ENCODE data around the gene DNM3. TPM values are rescaled to one million over a fixed set of nuclear protein-coding genes. Genes with fewer than 3 reads are reported as not detected.

Gene DNM3
- polyA plus RNA-seq, 1 donor (not counting 4 experiments of a cell fraction or from before 2014, with no cell fraction given), result 2.0 TPM

DNA sequence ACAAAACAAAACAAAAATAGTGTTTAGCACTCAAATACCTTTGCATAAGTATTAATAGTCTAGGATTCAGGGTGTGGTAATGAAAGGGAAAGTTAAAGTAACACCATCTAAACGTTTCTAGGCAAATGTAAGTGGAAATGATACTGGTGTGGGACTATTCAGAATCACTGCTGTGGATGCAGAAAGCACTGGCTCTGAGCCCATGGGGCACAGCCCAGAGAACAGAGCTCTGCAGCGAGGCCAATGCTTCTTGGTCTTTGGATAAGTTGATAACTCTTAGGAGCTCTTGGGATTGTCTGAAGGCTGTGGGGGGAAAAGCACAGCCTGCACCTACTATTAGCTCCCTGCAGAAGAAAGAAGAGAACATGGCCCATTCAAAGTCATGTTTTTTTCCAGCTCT lies 21.4 kb upstream of the DNM3 start:
- no peak overlapping the region for H3K4me3 ChIP-seq (ENCODE audit: control insufficient read depth in 2 of 3, extremely low read depth in 1 of 3, insufficient read depth in 2 of 3, low read depth in 1 of 3, low read length in 3 of 3)
- dilution Hi-C loops (cut with MboI; ENCODE audit: extremely low pct_ligation_motif_present, low sequenced_read_pairs), result no loop called here
- TF ChIP-seq CTCF (optimal IDR thresholded peaks at IDR 0.05 in 1 of 3, IDR thresholded peaks at IDR 0.05 in 1 of 3, conservative IDR thresholded peaks at IDR 0.05 in 1 of 3; ENCODE audit: extremely low read depth in 1 of 3, insufficient read depth in 2 of 3, low read length in 3 of 3) (no peak), EZH2 (IDR thresholded peaks at IDR 0.05; ENCODE audit: low read length) (no peak)
- no peak overlapping the region for H2AFZ ChIP-seq (ENCODE audit: control insufficient read depth, low read length)
- H3K9me3 ChIP-seq (ENCODE audit: control insufficient read depth, low read depth, low read length), result no peaks in the 10 kb centered on the region
- H3K9ac ChIP-seq (ENCODE audit: control insufficient read depth, extremely low read depth, insufficient read depth, low read length), result no peak overlapping the region
- no peak overlapping the region for H3K4me2 ChIP-seq (ENCODE audit: control insufficient read depth, extremely low read depth, insufficient read depth, low read depth, low read length)
- H3K36me3 ChIP-seq (ENCODE audit: control insufficient read depth in 2 of 2, extremely low read depth in 1 of 2, insufficient read depth in 2 of 2, low read length in 2 of 2), result no peaks in the 10 kb centered on the region
- no peaks in the 10 kb centered on the region for H3K27me3 ChIP-seq (ENCODE audit: control insufficient read depth, extremely low read depth, insufficient read depth, low read length)
- no peaks in the 10 kb centered on the region for H4K20me1 ChIP-seq (ENCODE audit: control insufficient read depth, extremely low read depth, insufficient read depth, low read length)
- no peak for FAIRE-seq
- DNase-seq (ENCODE audit: low read depth, low spot score), result no peak
- H3K9me1 ChIP-seq (ENCODE audit: control insufficient read depth, extremely low read depth, insufficient read depth, low read length), result no peaks in the 10 kb centered on the region
- peaks cover 16% of the 10 kb centered on the region for H3K4me1 ChIP-seq (ENCODE audit: control insufficient read depth, extremely low read depth, insufficient read depth, low read length)
- H3K27ac ChIP-seq (ENCODE audit: control insufficient read depth, insufficient read depth, low read length), result no peak overlapping the region
- H3K79me2 ChIP-seq (ENCODE audit: control insufficient read depth, insufficient read depth, low read length), result no peaks in the 10 kb centered on the region

DNA sequence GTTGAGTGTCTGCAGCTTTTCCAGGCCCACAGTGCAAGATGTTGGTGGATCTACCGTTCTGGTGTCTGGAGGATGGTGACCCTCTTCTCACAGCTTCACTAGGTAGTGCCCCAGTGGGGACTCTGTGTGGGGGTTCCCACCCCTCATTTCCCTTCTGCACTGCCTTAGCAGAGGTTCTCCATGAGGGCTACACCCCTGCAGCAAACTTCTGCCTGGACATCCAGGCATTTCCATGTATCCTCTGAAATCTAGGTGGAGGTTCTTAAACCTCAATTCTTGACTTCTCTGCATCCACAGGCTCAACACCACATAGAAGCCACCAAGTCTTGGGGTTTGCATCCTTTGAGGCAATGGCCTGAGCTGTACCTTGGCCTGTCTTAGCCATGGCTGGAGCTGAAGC lies 14.3 kb upstream of the DNM3 start:
- Histone ChIP-seq H3K9me1 (ENCODE audit: control insufficient read depth, extremely low read depth, insufficient read depth, low read length) (no peaks in the 10 kb centered on the region), H3K27me3 (ENCODE audit: control insufficient read depth, extremely low read depth, insufficient read depth, low read length) (no peaks in the 10 kb centered on the region), H3K79me2 (ENCODE audit: control insufficient read depth, insufficient read depth, low read length) (no peaks in the 10 kb centered on the region), H4K20me1 (ENCODE audit: control insufficient read depth, extremely low read depth, insufficient read depth, low read length) (no peaks in the 10 kb centered on the region), H3K4me3 (ENCODE audit: control insufficient read depth in 2 of 3, extremely low read depth in 1 of 3, insufficient read depth in 2 of 3, low read depth in 1 of 3, low read length in 3 of 3) (no peak overlapping the region), H3K4me2 (ENCODE audit: control insufficient read depth, extremely low read depth, insufficient read depth, low read depth, low read length) (no peak overlapping the region), H3K36me3 (ENCODE audit: control insufficient read depth in 2 of 2, extremely low read depth in 1 of 2, insufficient read depth in 2 of 2, low read length in 2 of 2) (no peaks in the 10 kb centered on the region), H2AFZ (ENCODE audit: control insufficient read depth, low read length) (no peak overlapping the region), H3K27ac (ENCODE audit: control insufficient read depth, insufficient read depth, low read length) (no peak overlapping the region), H3K9ac (ENCODE audit: control insufficient read depth, extremely low read depth, insufficient read depth, low read length) (no peak overlapping the region), H3K4me1 (ENCODE audit: control insufficient read depth, extremely low read depth, insufficient read depth, low read length) (no peaks in the 10 kb centered on the region), H3K9me3 (ENCODE audit: control insufficient read depth, low read depth, low read length) (peaks cover 5% of the 10 kb centered on the region)
- dilution Hi-C loops (cut with MboI; ENCODE audit: extremely low pct_ligation_motif_present, low sequenced_read_pairs), result no loop called here
- no peak for FAIRE-seq
- TF ChIP-seq CTCF (optimal IDR thresholded peaks at IDR 0.05 in 1 of 3, IDR thresholded peaks at IDR 0.05 in 1 of 3, conservative IDR thresholded peaks at IDR 0.05 in 1 of 3; ENCODE audit: extremely low read depth in 1 of 3, insufficient read depth in 2 of 3, low read length in 3 of 3), result no peak
- DNase-seq (ENCODE audit: low read depth, low spot score), result no peak
